PC-9 (cell line): Measurements from ENCODE around the gene THAP7.
"Not testable (repeated sequence)": the region's sequence is repeated elsewhere in the genome, so short reads cannot be mapped to it uniquely, and the experiment has no call there.

Experiments used
- EZH2 ChIP-seq: fragments of 200-600 bp; sonication (generic); IDR thresholded peaks from 2 replicates; pipeline ENCODE4 v1.8.0; 2017; ENCODE audit warnings: antibody characterized with exemption, low read depth
- TF ChIP-seq, protein P1 (sequence below): fragments of 200-600 bp; sonication (generic); conservative IDR thresholded peaks from 2 replicates; pipeline ENCODE4 v1.6.1; 2017; ENCODE audit warnings: mixed run types, antibody characterized with exemption, mild to moderate bottlenecking, moderate library complexity

DNA sequence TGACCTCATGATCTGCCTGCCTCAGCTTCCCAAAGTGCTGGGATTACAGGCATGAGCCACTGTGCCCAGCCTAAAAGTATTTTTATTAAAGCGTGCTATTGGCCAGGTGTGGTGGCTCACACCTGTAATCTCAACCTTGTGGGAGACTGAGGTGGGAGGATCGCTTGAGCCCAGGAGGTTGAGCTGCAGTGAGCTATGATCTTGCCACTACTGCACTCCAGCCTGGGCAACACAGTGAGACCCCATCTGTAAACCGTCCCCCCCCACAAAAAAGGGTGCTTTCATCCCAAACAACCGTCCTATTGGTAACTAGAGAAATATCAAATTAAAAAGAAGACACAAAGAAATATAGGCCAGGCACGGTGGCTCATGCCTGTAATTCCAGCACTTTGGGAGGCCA lies 37.2 kb upstream of the THAP7 start:
- TF ChIP-seq, protein P1, sequence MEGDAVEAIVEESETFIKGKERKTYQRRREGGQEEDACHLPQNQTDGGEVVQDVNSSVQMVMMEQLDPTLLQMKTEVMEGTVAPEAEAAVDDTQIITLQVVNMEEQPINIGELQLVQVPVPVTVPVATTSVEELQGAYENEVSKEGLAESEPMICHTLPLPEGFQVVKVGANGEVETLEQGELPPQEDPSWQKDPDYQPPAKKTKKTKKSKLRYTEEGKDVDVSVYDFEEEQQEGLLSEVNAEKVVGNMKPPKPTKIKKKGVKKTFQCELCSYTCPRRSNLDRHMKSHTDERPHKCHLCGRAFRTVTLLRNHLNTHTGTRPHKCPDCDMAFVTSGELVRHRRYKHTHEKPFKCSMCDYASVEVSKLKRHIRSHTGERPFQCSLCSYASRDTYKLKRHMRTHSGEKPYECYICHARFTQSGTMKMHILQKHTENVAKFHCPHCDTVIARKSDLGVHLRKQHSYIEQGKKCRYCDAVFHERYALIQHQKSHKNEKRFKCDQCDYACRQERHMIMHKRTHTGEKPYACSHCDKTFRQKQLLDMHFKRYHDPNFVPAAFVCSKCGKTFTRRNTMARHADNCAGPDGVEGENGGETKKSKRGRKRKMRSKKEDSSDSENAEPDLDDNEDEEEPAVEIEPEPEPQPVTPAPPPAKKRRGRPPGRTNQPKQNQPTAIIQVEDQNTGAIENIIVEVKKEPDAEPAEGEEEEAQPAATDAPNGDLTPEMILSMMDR, result not testable (repeated sequence)
- TF ChIP-seq EZH2, result not testable (repeated sequence)
